IPS-20b (cell line): ENCODE data around the gene DAPP1.

Experiments used
- H3K27ac ChIP-seq: one replicate; pipeline ENCODE4 v1.5.1; 2013; ENCODE audit warnings: low read length
- H3K27me3 ChIP-seq: 2 replicates; pipeline ENCODE4 v1.6.1; 2013; ENCODE audit warnings: mild to moderate bottlenecking, low read length, inconsistent platforms; ENCODE audit not compliant: insufficient read depth
- H3K36me3 ChIP-seq: 2 replicates; pipeline ENCODE4 v1.6.1; 2013; ENCODE audit warnings: low read depth, mild to moderate bottlenecking, inconsistent platforms, low read length, moderate library complexity; ENCODE audit not compliant: insufficient read depth
- H3K4me1 ChIP-seq: 2 replicates; pipeline ENCODE4 v1.6.1; 2013; ENCODE audit warnings: mild to moderate bottlenecking, control low read depth, inconsistent platforms, low read length, moderate library complexity; ENCODE audit not compliant: insufficient read depth
- H3K4me3 ChIP-seq: 2 replicates; pipeline ENCODE4 v1.5.1; 2013; ENCODE audit warnings: mild to moderate bottlenecking, low read length, inconsistent platforms
- H3K9ac ChIP-seq: 2 replicates; pipeline ENCODE4 v1.6.1; 2013; ENCODE audit warnings: low read depth, mild to moderate bottlenecking, inconsistent platforms, low read length, moderate library complexity
- H3K9me3 ChIP-seq: 2 replicates; pipeline ENCODE4 v1.6.1; 2013; ENCODE audit warnings: mild to moderate bottlenecking, low read depth, low read length, inconsistent platforms; ENCODE audit not compliant: insufficient read depth

Gene DAPP1

DNA sequence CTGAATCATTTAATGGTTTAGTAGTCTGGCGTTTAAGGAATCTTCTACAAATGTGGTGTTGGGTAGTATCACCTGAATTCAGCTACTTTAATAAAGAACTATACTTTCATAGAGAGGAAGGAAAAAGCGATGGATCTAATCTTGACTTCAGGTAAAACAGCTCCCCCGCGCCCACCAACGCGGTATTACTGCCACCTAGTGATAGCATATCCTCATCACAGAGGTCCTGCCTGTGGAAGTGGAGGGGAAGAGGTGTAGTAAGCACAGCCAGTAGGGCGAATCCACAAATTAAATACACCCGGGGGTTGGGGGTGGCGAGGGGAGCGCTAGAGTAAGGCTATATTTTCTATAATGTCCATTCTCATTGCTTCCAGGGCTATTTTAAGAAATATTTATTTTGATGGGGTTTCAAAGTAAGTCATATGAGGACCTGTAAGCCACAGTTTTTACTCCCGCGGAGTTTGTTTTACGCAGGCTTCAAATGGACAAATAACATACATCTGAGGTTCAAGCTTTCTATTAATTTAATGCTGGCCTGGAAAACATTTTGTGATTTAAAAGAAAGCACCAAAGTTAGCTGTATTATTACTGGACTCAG, 8.3 kb upstream of the DAPP1 start:
- Histone ChIP-seq H3K4me1 (peaks cover 2% of the 10 kb centered on the region; the same call in 1 of the 2 replicates), H3K27me3 (no peaks in the 10 kb centered on the region), H3K4me3 (no peak overlapping the region)

GRCh38 chr4:99809326-99809725, 7.3 kb upstream of the DAPP1 start:
- no peak overlapping the region for H3K4me3 ChIP-seq

More for the DNA sequence above, 8.3 kb upstream of the DAPP1 start:
- Histone ChIP-seq H3K27ac (no peak overlapping the region), H3K36me3 (no peaks in the 10 kb centered on the region), H3K9ac (no peak overlapping the region), H3K9me3 (no peaks in the 10 kb centered on the region)

GRCh38 chr4:99810536-99810935, 6.1 kb upstream of the DAPP1 start:
- Histone ChIP-seq H3K27me3 (no peaks in the 10 kb centered on the region), H3K27ac (no peak overlapping the region), H3K9ac (no peak overlapping the region), H3K4me1 (no peaks in the 10 kb centered on the region), H3K36me3 (no peaks in the 10 kb centered on the region), H3K9me3 (no peaks in the 10 kb centered on the region), H3K4me3 (no peak overlapping the region)

More at GRCh38 chr4:99809326-99809725, 7.3 kb upstream of the DAPP1 start:
- H3K4me1 ChIP-seq, result no peaks in the 10 kb centered on the region
- H3K27me3 ChIP-seq, result no peaks in the 10 kb centered on the region
- H3K36me3 ChIP-seq, result no peaks in the 10 kb centered on the region
- H3K9ac ChIP-seq, result no peak overlapping the region
- H3K27ac ChIP-seq, result no peak overlapping the region
- no peaks in the 10 kb centered on the region for H3K9me3 ChIP-seq

GRCh38 chr4:99811117-99811516, 5.5 kb upstream of the DAPP1 start:
- H3K36me3 ChIP-seq, result no peaks in the 10 kb centered on the region

DNA sequence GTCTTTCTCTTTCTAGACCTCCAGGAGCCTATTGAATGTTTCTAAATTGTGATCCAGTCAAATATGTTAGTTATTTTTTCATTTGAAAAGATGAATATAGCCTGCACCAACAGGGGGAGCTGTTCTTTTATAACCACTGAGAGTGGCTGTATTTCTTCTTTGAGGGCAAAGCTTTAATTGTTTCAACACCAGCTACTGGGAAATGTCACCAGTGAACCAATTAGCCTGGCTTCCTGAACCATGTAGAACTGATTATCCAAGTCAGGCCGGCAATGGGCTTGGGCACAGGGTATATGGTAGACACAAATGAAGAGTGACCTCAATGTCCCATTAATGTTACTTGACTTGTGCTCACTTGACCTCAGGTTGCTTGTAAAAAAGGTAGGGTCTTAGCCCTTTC, 4.8 kb upstream of the DAPP1 start:
- Histone ChIP-seq H3K27me3 (no peaks in the 10 kb centered on the region), H3K27ac (no peak overlapping the region), H3K36me3 (no peaks in the 10 kb centered on the region), H3K9ac (no peak overlapping the region), H3K9me3 (no peaks in the 10 kb centered on the region), H3K4me3 (no peak overlapping the region), H3K4me1 (no peaks in the 10 kb centered on the region; the same call in 1 of the 2 replicates)

More at GRCh38 chr4:99811117-99811516, 5.5 kb upstream of the DAPP1 start:
- Histone ChIP-seq H3K9me3 (no peaks in the 10 kb centered on the region), H3K27me3 (no peaks in the 10 kb centered on the region), H3K27ac (no peak overlapping the region), H3K9ac (no peak overlapping the region), H3K4me3 (no peak overlapping the region), H3K4me1 (no peaks in the 10 kb centered on the region)

DNA sequence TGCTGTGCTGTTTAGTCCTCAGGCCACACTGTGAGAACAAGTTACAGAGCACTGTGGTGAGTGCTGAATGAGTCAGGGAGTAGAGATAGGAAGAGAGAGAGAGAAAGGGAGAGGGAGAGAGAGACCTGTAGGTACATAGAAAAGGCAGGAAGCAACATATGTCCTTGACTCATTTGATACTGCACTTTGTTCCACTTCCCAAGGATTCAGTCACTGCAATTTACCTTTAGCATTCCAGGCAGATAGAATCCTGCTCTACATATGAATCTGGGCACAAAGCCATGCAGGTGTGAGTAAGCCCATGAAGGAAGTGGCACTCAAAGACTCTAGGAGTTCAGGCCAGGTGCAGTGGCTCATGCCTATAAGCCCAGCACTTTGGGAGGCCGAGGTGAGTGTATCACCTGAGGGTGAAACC, 1.0 kb upstream of the DAPP1 start:
- H3K9ac ChIP-seq, result no peak overlapping the region
- no peaks in the 10 kb centered on the region for H3K36me3 ChIP-seq
- H3K27me3 ChIP-seq, result no peaks in the 10 kb centered on the region
- H3K9me3 ChIP-seq, result no peaks in the 10 kb centered on the region
- no peaks in the 10 kb centered on the region; the same call in 1 of the 2 replicates for H3K4me1 ChIP-seq
- no peak overlapping the region for H3K4me3 ChIP-seq
- no peak overlapping the region for H3K27ac ChIP-seq

GRCh38 chr4:99817309-99817890, 773 bp downstream of the DAPP1 start:
- no peak overlapping the region for H3K27ac ChIP-seq
- H3K36me3 ChIP-seq, result no peaks in the 10 kb centered on the region
- no peak overlapping the region for H3K9ac ChIP-seq
- H3K9me3 ChIP-seq, result no peaks in the 10 kb centered on the region
- no peaks in the 10 kb centered on the region; the same call in 1 of the 2 replicates for H3K4me1 ChIP-seq
- H3K4me3 ChIP-seq, result no peak overlapping the region
- no peaks in the 10 kb centered on the region for H3K27me3 ChIP-seq

GRCh38 chr4:99818661-99819060, 2.0 kb downstream of the DAPP1 start:
- Histone ChIP-seq H3K9me3 (no peaks in the 10 kb centered on the region), H3K4me1 (no peaks in the 10 kb centered on the region; the same call in 1 of the 2 replicates), H3K27me3 (no peaks in the 10 kb centered on the region), H3K9ac (no peak overlapping the region), H3K36me3 (no peaks in the 10 kb centered on the region), H3K4me3 (no peak overlapping the region), H3K27ac (no peak overlapping the region)

DNA sequence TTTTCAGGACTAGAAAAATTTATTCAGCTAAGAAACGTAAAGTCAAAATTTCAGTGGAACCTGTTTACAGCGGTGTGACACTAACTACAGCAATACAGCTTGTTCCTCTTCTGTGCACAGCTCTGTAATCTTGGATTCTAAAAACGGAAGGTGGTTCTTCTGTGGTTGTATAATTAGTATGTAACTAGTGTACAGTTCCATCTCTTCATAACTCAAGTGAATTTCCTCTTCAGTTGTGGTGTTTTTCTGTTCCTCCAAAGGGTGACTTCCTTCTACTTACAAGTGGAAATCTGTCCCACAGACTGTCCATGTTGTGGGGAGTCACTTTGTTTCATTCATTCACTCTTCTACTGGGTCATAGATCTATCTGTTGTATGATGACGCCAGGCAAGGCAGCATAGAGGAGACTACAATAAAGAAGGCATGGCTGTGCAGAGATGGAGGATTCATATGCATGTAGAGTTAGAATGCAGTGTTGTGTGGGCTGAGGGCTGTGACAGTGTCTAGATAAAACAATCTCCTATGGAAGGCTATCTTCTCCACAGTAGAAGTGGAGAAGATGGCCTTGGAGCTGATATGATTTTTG, 5.4 kb downstream of the DAPP1 start:
- Histone ChIP-seq H3K27me3 (no peaks in the 10 kb centered on the region), H3K9ac (no peak overlapping the region), H3K36me3 (no peaks in the 10 kb centered on the region), H3K27ac (no peak overlapping the region), H3K9me3 (no peaks in the 10 kb centered on the region), H3K4me1 (no peaks in the 10 kb centered on the region), H3K4me3 (no peak overlapping the region)

- Histone ChIP-seq H3K4me3 (no peak overlapping the region), H3K27me3 (no peaks in the 10 kb centered on the region), H3K9ac (no peak overlapping the region), H3K36me3 (no peaks in the 10 kb centered on the region), H3K4me1 (no peaks in the 10 kb centered on the region), H3K9me3 (no peaks in the 10 kb centered on the region), H3K27ac (no peak overlapping the region)
Measured at GRCh38 chr4:99822734-99823133, 6.1 kb downstream of the DAPP1 start.

DNA sequence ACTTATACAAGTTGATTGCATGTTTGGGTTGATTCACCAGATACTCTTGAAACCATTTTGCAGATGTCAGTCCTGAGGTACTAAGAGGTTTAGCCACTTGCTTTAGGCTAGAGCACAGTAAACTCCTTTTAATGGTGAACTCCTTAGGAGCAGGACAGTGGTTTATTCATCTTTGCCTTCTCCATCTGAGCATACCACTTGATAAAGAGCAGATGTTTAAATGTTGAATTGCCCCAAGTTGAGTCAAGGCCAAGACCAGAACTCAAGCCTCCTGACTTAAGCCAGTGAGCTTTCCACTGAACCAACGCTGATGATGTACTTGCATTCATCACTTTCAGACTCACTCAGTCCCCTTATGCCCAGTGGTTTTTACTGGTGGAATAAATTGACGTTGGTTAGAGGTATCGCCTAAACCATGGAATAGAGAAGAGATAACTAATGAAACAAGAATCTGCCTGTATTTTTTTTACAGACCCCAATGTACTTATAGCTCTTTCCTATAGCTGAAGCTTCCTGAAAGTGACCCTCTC, 7.5 kb downstream of the DAPP1 start:
- Histone ChIP-seq H3K27ac (no peak overlapping the region), H3K36me3 (no peaks in the 10 kb centered on the region), H3K4me1 (no peaks in the 10 kb centered on the region), H3K9ac (no peak overlapping the region), H3K27me3 (no peaks in the 10 kb centered on the region), H3K4me3 (no peak overlapping the region), H3K9me3 (no peaks in the 10 kb centered on the region)

- H3K9ac ChIP-seq, result no peak overlapping the region
- no peaks in the 10 kb centered on the region for H3K27me3 ChIP-seq
- no peak overlapping the region for H3K4me3 ChIP-seq
- no peaks in the 10 kb centered on the region for H3K9me3 ChIP-seq
- no peaks in the 10 kb centered on the region for H3K36me3 ChIP-seq
- H3K4me1 ChIP-seq, result no peaks in the 10 kb centered on the region
- H3K27ac ChIP-seq, result no peak overlapping the region
Measured at GRCh38 chr4:99825272-99825671, 8.6 kb downstream of the DAPP1 start.
